ENCODE results near the gene ARPC5. TPM values are rescaled to one million over a fixed set of nuclear protein-coding genes. Genes with fewer than 3 reads are reported as not detected.
A peak's percentile ranks its signal among the peaks of the same experiment; 100 is the strongest.

The ARPC5 gene
- total RNA-seq, 4 donors from 2014 or later = 71.8 to 102 (median 78.7) TPM

- WGBS, 2 donors = 24 to 38% methylated on average over 3 of the region's 3 CpGs
- Histone ChIP-seq H3K27ac (no peak overlapping the region), H3K36me3 (no peaks in the 10 kb centered on the region), H3K27me3 (no peaks in the 10 kb centered on the region), H3K9me3 (no peaks in the 10 kb centered on the region), H3K4me1 (peaks cover 0 to 10% (median 4%) of the 10 kb centered on the region in 4 donors), H3K4me3 (no peak overlapping the region)
- no peak for DNase-seq (ENCODE audit: low spot score in 2 of 2)
- no peak for TF ChIP-seq POLR2A (IDR thresholded peaks at IDR 0.05)
- TF ChIP-seq CTCF (IDR thresholded peaks at IDR 0.05) = no peak
- no peak for TF ChIP-seq EP300 (IDR thresholded peaks at IDR 0.05)
Measured at GRCh38 chr1:183593356-183593755, 42.2 kb downstream of the ARPC5 start.

DNA sequence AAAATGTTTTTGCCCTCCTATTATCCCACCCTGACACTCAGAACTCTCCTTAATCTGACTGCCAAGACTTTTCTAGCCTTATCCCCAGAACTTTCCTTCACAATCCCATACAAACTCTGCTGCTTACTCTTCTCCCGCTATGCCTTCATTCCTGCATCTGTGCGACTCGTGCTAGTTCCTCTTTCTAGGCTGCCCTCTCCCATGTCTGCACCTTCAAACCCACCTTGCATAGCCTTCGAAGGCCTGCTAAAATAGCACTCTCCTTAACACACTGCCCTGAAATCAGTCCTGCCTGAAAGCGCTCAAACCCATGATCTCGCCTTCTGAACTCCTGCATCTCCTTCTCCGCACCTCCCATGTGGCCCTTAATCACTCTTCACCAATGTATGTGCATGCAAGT is 42.9 kb downstream of the ARPC5 start:
- 89 to 93% methylated on average over 7 of the region's 7 CpGs for WGBS, 2 donors
- H3K27ac ChIP-seq = no peak overlapping the region
- DNase-seq (ENCODE audit: low spot score in 2 of 2) = no peak

DNA sequence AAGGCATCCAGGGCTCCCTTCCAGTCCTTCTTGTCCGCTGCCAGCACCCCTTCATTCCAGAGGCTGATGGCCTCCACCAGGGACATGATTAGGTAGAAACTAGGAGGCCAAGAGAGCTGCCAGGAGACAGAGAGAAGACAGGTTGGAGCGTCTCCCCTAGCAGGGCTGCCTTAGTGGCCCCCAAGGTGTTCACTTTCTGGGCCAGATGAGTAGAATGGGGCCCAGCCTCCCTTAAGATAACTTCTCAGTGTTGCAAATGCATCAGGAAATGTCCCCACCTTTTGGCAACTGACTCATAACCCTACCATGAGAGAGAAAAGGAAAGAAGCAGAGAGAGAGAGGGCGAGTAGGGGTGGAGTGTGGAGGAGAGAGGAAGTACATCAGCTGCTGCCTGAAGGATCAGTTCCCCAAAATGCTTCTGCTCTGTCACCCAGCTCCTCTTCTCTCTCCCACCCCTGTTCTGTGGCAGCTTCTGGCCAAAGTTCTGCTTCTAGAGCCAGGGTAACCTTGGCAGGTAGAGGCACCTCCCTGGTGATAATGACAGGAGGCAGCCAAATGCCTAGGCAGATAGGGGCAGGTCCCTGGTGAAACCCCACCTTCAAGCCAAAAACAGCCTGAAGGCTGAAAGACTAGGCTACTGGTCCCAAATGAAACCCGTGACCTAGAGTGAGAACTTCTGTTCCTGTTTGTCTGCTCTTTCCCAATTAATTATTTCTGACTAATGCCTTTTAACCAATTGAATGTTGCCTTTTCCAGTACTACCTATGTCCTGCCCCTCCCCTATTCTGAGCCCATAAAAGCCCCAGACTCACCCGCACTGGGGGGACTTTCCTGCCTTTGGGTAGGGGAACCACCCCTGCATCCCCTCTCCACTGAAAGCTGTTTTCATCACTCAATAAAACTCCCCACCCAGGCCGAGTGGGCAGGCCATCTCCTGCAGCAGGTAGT is 45.1 kb downstream of the ARPC5 start, which contains the start of gene NCF2:
NCF2 (minus strand) TSS at position 216 of the 948 bp plus-strand sequence; CDS start at position 86, 130 bp downstream.
- Histone ChIP-seq H3K27me3 (no peaks in the 10 kb centered on the region), H3K9me3 (no peaks in the 10 kb centered on the region), H3K27ac (peak within 1 kb of the TSS in 3 of 4 donors; percentile 48 to 75 (median 58)), H3K4me3 (peak within 1 kb of the TSS in 2 of 4 donors; percentile 6 to 33), H3K36me3 (no peaks in the 10 kb centered on the region), H3K4me1 (peaks cover 0 to 4% (median 0%) of the 10 kb centered on the region in 4 donors)
- TF ChIP-seq EP300 (IDR thresholded peaks at IDR 0.05) (peak in 1 of 2 donors; percentile 40), CTCF (IDR thresholded peaks at IDR 0.05) (no peak), POLR2A (IDR thresholded peaks at IDR 0.05) (no peak)
- WGBS, 2 donors = 79 to 81% methylated on average over 6 of the region's 6 CpGs
- peak in 1 of 2 donors; percentile 36 for DNase-seq (ENCODE audit: low spot score in 2 of 2)

More for the DNA sequence above, 42.9 kb downstream of the ARPC5 start:
- Histone ChIP-seq H3K27me3 (no peaks in the 10 kb centered on the region), H3K36me3 (no peaks in the 10 kb centered on the region), H3K9me3 (no peaks in the 10 kb centered on the region), H3K4me3 (no peak overlapping the region), H3K4me1 (peaks cover 0 to 4% (median under 1%) of the 10 kb centered on the region in 4 donors)
- TF ChIP-seq CTCF (IDR thresholded peaks at IDR 0.05) (no peak), EP300 (IDR thresholded peaks at IDR 0.05) (no peak), POLR2A (IDR thresholded peaks at IDR 0.05) (no peak)

- H3K4me3 ChIP-seq = peak overlapping the region in 2 of 4 donors; percentile 6 to 33
- H3K9me3 ChIP-seq = no peaks in the 10 kb centered on the region
- DNase-seq (ENCODE audit: low spot score in 2 of 2) = no peak
- no peaks in the 10 kb centered on the region for H3K27me3 ChIP-seq
- H3K27ac ChIP-seq = peak overlapping the region in 3 of 4 donors; percentile 48 to 75 (median 58)
- TF ChIP-seq CTCF (IDR thresholded peaks at IDR 0.05) (no peak), EP300 (IDR thresholded peaks at IDR 0.05) (no peak), POLR2A (IDR thresholded peaks at IDR 0.05) (no peak)
- 87% methylated on average over 4 of the region's 4 CpGs for WGBS, 2 donors
- H3K4me1 ChIP-seq = peaks cover 0 to 4% (median 0%) of the 10 kb centered on the region in 4 donors
- H3K36me3 ChIP-seq = no peaks in the 10 kb centered on the region
Measured at GRCh38 chr1:183589874-183590243, 45.7 kb downstream of the ARPC5 start.

DNA sequence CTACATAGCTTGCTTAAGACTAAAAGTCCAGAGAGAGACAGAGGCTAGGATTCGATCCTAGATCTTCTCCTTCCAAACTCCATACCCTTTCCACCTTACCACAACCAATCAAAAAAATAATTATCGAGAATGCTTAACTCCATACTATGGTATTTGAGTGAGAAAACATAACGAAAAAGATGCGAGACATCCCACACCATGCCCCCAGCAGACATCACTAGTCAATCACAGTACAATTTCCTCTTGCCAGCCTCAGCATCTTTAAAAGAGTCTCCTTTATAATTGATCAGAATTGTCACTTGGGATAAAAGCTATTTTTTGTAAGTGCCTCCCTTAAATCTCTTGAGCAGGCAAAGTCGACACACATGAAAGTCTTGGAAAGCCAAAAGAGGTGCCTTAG is 46.2 kb downstream of the ARPC5 start:
- Histone ChIP-seq H3K27ac (peak overlapping the region in 3 of 4 donors; percentile 48 to 75 (median 58)), H3K9me3 (no peaks in the 10 kb centered on the region), H3K4me1 (peaks cover 0 to 4% (median 0%) of the 10 kb centered on the region in 4 donors), H3K27me3 (no peaks in the 10 kb centered on the region), H3K4me3 (peak overlapping the region in 1 of 4 donors; percentile 33), H3K36me3 (no peaks in the 10 kb centered on the region)
- 91 to 96% methylated on average over 5 of the region's 5 CpGs for WGBS, 2 donors
- no peak for DNase-seq (ENCODE audit: low spot score in 2 of 2)
- TF ChIP-seq CTCF (IDR thresholded peaks at IDR 0.05) = no peak
- no peak for TF ChIP-seq POLR2A (IDR thresholded peaks at IDR 0.05)
- no peak for TF ChIP-seq EP300 (IDR thresholded peaks at IDR 0.05)

Measured in tibial nerve (tissue), 4 donors.